ENCODE data around the gene OPN3.
"Not testable (repeated sequence)": the region's sequence is repeated elsewhere in the genome, so short reads cannot be mapped to it uniquely, and the experiment has no call there.

OPN3 gene

GRCh38 chr1:241640149-241640866 lies at the start of gene OPN3, which contains the start of gene CHML:
OPN3 (minus strand) TSS chr1:241640369; CDS start chr1:241640254, 115 bp downstream.
CHML (minus strand) TSS chr1:241640369; CDS start chr1:241635766, 4,603 bp downstream.
- no peak for TF ChIP-seq CTCF (conservative IDR thresholded peaks at IDR 0.05; ENCODE audit: control insufficient read depth, insufficient read depth, low read depth, low read length)
- DNase-seq (ENCODE audit: low read depth): peak; percentile 79
- H3K4me3 ChIP-seq (ENCODE audit: control insufficient read depth, low read depth, low read length): peak within 1 kb of the TSS; percentile 97

- no peak overlapping the region for H3K4me3 ChIP-seq (ENCODE audit: control insufficient read depth, low read depth, low read length)
- peak; percentile 84 for DNase-seq (ENCODE audit: low read depth)
- no peak for TF ChIP-seq CTCF (conservative IDR thresholded peaks at IDR 0.05; ENCODE audit: control insufficient read depth, insufficient read depth, low read depth, low read length)
Measured at GRCh38 chr1:241688940-241689368, 48.8 kb upstream of the OPN3 start.

GRCh38 chr1:241684108-241684507 lies 43.9 kb upstream of the OPN3 start:
- no peak overlapping the region for H3K4me3 ChIP-seq (ENCODE audit: control insufficient read depth, low read depth, low read length)
- DNase-seq (ENCODE audit: low read depth): no peak
- TF ChIP-seq CTCF (conservative IDR thresholded peaks at IDR 0.05; ENCODE audit: control insufficient read depth, insufficient read depth, low read depth, low read length): no peak

- no peak for DNase-seq (ENCODE audit: low read depth)
- no peak overlapping the region for H3K4me3 ChIP-seq (ENCODE audit: control insufficient read depth, low read depth, low read length)
- TF ChIP-seq CTCF (conservative IDR thresholded peaks at IDR 0.05; ENCODE audit: control insufficient read depth, insufficient read depth, low read depth, low read length): no peak
Measured at GRCh38 chr1:241682921-241683320, 42.8 kb upstream of the OPN3 start.

- DNase-seq (ENCODE audit: low read depth); H3K4me3 ChIP-seq (ENCODE audit: control insufficient read depth, low read depth, low read length): not testable (repeated sequence)
Measured at GRCh38 chr1:241681861-241682448, 41.8 kb upstream of the OPN3 start.

GRCh38 chr1:241679961-241680360 lies 39.8 kb upstream of the OPN3 start:
- no peak for TF ChIP-seq CTCF (conservative IDR thresholded peaks at IDR 0.05; ENCODE audit: control insufficient read depth, insufficient read depth, low read depth, low read length)
- DNase-seq (ENCODE audit: low read depth): no peak
- H3K4me3 ChIP-seq (ENCODE audit: control insufficient read depth, low read depth, low read length): no peak overlapping the region

- no peak for DNase-seq (ENCODE audit: low read depth)
- no peak overlapping the region for H3K4me3 ChIP-seq (ENCODE audit: control insufficient read depth, low read depth, low read length)
- no peak for TF ChIP-seq CTCF (conservative IDR thresholded peaks at IDR 0.05; ENCODE audit: control insufficient read depth, insufficient read depth, low read depth, low read length)
Measured at GRCh38 chr1:241679404-241679803, 39.2 kb upstream of the OPN3 start.

Data from fibroblast of mammary gland (primary cell).